ENCODE measurements around the gene SSBP2.

Gene SSBP2

GRCh38 chr5:81748556-81748955, 2.3 kb downstream of the SSBP2 start:
- no peak for DNase-seq
- Mint-ChIP-seq H3K27ac (peak overlapping the region; percentile 54), H3K27me3 (ENCODE audit: low read depth, poor library complexity) (no peaks in the 10 kb centered on the region), H3K4me1 (peaks cover 69% of the 10 kb centered on the region), H3K36me3 (ENCODE audit: low read depth) (peaks cover 3% of the 10 kb centered on the region), H3K4me3 (peak overlapping the region; percentile 93), H3K9me3 (no peaks in the 10 kb centered on the region)
- TF ChIP-seq CTCF (IDR thresholded peaks at IDR 0.05) = no peak

DNA sequence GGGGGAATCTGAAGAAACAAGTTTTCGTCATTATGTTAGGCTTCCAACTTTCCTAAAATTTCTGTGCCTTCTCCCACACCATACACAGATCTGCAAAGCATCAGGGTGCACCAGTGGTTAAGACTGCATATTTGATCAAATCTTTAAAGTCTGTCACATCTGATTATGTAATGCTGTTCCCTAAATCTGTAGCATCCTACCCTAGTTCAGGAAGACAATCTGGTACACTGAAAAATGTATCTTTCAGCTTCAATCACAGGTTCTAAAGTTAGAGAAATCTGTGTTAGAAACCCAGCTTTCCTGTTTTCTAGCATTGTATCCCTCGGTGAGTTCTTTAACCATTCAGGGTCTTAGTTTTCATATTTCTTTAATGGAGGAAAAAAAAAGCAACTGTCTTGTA, 3.9 kb downstream of the SSBP2 start:
- Mint-ChIP-seq H3K27ac (no peak overlapping the region), H3K4me1 (peaks cover 53% of the 10 kb centered on the region), H3K27me3 (ENCODE audit: low read depth, poor library complexity) (no peaks in the 10 kb centered on the region), H3K9me3 (no peaks in the 10 kb centered on the region), H3K4me3 (no peak overlapping the region), H3K36me3 (ENCODE audit: low read depth) (peaks cover 11% of the 10 kb centered on the region)
- TF ChIP-seq CTCF (IDR thresholded peaks at IDR 0.05) = no peak
- no peak for DNase-seq

DNA sequence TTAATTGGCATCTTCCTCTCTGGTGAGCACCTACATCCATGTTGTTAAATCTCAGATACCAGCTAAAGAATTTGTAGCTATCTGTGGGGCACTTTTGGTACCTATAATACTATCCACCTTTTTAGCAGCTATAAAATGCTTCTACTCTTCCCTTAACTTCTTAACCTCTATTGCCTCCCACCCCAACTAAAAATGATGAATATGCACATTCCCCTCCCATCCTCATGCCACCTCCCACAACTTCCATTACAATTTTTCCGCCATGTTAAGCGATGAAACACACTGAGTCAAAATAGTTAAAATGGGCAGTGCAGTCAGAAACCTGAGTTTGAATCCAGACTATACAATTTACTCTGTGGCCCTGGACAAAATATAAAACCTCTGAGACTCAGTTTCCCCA, 10.1 kb downstream of the SSBP2 start:
- H3K27me3 Mint-ChIP-seq (ENCODE audit: low read depth, poor library complexity) = peaks cover 4% of the 10 kb centered on the region
- H3K4me1 Mint-ChIP-seq = peaks cover 14% of the 10 kb centered on the region
- no peak for DNase-seq
- no peak overlapping the region for H3K4me3 Mint-ChIP-seq
- no peak overlapping the region for H3K27ac Mint-ChIP-seq
- H3K9me3 Mint-ChIP-seq = peaks cover 26% of the 10 kb centered on the region
- no peak for TF ChIP-seq CTCF (IDR thresholded peaks at IDR 0.05)
- H3K36me3 Mint-ChIP-seq (ENCODE audit: low read depth) = peaks cover 45% of the 10 kb centered on the region

DNA sequence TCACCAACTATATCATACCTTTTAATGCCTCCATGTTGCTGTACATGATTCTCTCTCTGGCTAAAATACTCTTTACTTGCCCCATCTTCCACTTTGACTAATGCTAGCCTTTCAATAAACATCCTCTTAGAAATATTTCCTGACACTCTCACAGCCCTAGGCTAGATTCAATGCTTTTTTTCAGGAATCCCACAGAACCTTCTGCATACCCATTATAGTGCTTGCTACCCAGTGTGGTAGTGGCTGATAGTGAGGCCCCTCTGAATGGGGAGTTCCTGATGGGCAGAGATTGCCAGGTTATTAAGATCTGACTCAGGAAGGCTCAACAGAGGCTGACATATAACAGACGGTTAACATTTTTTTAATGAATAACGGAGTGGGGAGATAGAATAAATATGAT, 11.6 kb downstream of the SSBP2 start:
- Mint-ChIP-seq H3K36me3 (ENCODE audit: low read depth) (peaks cover 50% of the 10 kb centered on the region), H3K27me3 (ENCODE audit: low read depth, poor library complexity) (peaks cover 4% of the 10 kb centered on the region), H3K9me3 (peaks cover 27% of the 10 kb centered on the region), H3K27ac (no peak overlapping the region), H3K4me1 (peaks cover under 1% of the 10 kb centered on the region), H3K4me3 (no peak overlapping the region)
- no peak for DNase-seq
- TF ChIP-seq CTCF (IDR thresholded peaks at IDR 0.05) = no peak

- no peaks in the 10 kb centered on the region for H3K9me3 Mint-ChIP-seq
- peaks cover 3% of the 10 kb centered on the region for H3K36me3 Mint-ChIP-seq (ENCODE audit: low read depth)
- H3K27ac Mint-ChIP-seq = no peak overlapping the region
- DNase-seq = no peak
- peaks cover 24% of the 10 kb centered on the region for H3K4me1 Mint-ChIP-seq
- H3K27me3 Mint-ChIP-seq (ENCODE audit: low read depth, poor library complexity) = no peaks in the 10 kb centered on the region
- no peak for TF ChIP-seq CTCF (IDR thresholded peaks at IDR 0.05)
- no peak overlapping the region for H3K4me3 Mint-ChIP-seq
Measured at GRCh38 chr5:81729276-81729675, 21.6 kb downstream of the SSBP2 start.

DNA sequence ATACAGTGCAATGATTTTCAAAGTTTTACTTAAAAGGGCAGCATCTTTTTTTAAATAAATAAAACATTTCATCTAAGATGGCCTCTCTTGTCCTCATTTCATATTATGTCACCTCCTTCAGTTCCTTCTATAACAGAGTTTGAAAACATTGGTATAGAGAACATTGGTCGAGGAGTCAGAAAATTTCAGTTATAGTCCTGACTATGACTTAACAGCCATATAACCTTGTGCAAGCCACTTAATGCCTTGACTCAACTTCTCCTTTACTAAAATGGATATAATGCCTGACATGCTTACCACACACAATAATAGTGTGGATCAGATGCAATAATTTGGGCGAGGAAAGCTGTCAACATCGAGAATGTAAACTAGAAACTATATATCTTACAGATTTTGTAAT, 22.6 kb downstream of the SSBP2 start:
- no peak for DNase-seq
- Mint-ChIP-seq H3K4me1 (peaks cover 24% of the 10 kb centered on the region), H3K36me3 (ENCODE audit: low read depth) (no peaks in the 10 kb centered on the region), H3K9me3 (no peaks in the 10 kb centered on the region), H3K4me3 (no peak overlapping the region), H3K27ac (no peak overlapping the region), H3K27me3 (ENCODE audit: low read depth, poor library complexity) (no peaks in the 10 kb centered on the region)
- TF ChIP-seq CTCF (IDR thresholded peaks at IDR 0.05) = no peak

Measured in nephron progenitor cell (in vitro differentiated cells).